GM19328 (cell line): ENCODE results near the gene PRKG1.

Experiments
- ATAC-seq: cut with Tn5 transposase; IDR thresholded peaks from one replicate; pipeline ENCODE4 v1.9.1; 2021; ENCODE audit warnings: mild to moderate bottlenecking, moderate library complexity; ENCODE audit not compliant: unreplicated experiment

Gene PRKG1

GRCh38 chr10:52071814-52072213 is 997.5 kb downstream of the PRKG1 start:
- no peak for ATAC-seq

- ATAC-seq: no peak
Observed at GRCh38 chr10:52074505-52075026, 1000.3 kb downstream of the PRKG1 start.

- ATAC-seq: no peak
Observed at GRCh38 chr10:52077814-52078213, 1003.5 kb downstream of the PRKG1 start.

- no peak for ATAC-seq
Observed at GRCh38 chr10:52078397-52078937, 1004.2 kb downstream of the PRKG1 start.

- no peak for ATAC-seq
Observed at GRCh38 chr10:52082307-52082706, 1008.0 kb downstream of the PRKG1 start.

GRCh38 chr10:52083422-52083821 is 1009.1 kb downstream of the PRKG1 start:
- no peak for ATAC-seq

- ATAC-seq: no peak
Observed at GRCh38 chr10:52092390-52092789, 1018.1 kb downstream of the PRKG1 start.

GRCh38 chr10:52098130-52098529 is 1023.8 kb downstream of the PRKG1 start:
- ATAC-seq: no peak

GRCh38 chr10:52099026-52099600 is 1024.8 kb downstream of the PRKG1 start:
- no peak for ATAC-seq

- no peak for ATAC-seq
Observed at GRCh38 chr10:52100011-52100547, 1025.8 kb downstream of the PRKG1 start.

GRCh38 chr10:52105301-52105700 is 1031.0 kb downstream of the PRKG1 start:
- no peak for ATAC-seq

- ATAC-seq: no peak
Observed at GRCh38 chr10:52106011-52106410, 1031.7 kb downstream of the PRKG1 start.

- no peak for ATAC-seq
Observed at GRCh38 chr10:52106899-52107298, 1032.6 kb downstream of the PRKG1 start.

- ATAC-seq: no peak
Observed at GRCh38 chr10:52108236-52108635, 1033.9 kb downstream of the PRKG1 start.

- ATAC-seq: no peak
Observed at GRCh38 chr10:52110576-52110975, 1036.3 kb downstream of the PRKG1 start.

GRCh38 chr10:52111101-52111891 is 1037.0 kb downstream of the PRKG1 start:
- ATAC-seq: no peak

GRCh38 chr10:52115823-52116222 is 1041.5 kb downstream of the PRKG1 start:
- no peak for ATAC-seq

- ATAC-seq: no peak
Observed at GRCh38 chr10:52119507-52119906, 1045.2 kb downstream of the PRKG1 start.

- no peak for ATAC-seq
Observed at GRCh38 chr10:52121688-52122087, 1047.4 kb downstream of the PRKG1 start.

GRCh38 chr10:52128056-52128683 is 1053.9 kb downstream of the PRKG1 start:
- ATAC-seq: no peak

- ATAC-seq: no peak
Observed at GRCh38 chr10:52129410-52130178, 1055.3 kb downstream of the PRKG1 start.
